ENCODE data around the gene IQCE.

DNA sequence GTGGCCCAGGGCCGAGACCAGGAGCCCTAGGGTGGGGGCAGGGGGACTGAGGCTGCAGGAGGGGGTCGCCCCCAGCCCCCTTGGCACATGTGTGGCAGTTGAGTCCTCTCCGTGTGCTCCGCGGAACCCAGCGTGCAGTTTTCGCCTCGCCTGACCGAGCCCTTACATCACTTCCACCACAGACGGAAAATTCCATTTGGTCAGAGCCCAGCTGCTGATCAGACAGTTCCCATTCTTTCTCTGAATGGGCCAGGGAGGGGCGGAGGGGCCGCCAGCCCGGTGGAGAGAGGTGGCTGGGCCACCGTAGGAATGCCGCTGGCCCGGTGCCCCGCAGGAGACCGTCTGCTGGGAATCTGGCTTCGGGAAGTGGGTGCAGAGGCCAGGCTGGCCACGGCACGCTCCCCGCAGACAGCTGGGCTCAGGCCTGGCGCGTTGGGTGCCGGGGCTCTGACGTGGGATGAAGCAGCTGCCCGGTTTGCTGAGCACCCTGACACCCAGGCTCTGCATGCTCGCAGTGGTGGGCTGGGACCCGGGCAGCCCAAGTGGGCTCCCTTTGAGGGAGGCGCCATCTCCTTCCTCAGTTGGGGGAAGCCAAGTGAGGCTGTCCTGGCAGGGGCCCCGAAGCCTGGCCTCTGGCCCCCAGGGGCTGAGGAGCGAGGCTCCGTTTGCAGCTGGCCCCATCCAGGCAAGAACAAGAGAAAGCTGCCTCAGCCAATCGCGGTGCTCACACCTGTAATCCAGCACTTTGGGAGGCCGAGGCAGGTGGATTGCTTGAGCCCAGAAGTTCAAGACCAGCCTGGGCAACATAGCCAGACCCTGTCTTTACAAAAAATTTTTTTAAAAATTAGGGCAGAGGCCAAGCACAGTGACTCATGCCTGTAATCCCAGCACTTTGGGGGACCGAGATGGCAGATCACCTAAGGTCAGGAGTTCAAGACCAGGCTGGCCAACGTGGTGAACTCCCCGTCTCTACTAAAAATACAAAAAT, 82.9 kb downstream of the IQCE start:
- TF ChIP-seq YY1 (IDR thresholded peaks at IDR 0.05; ENCODE audit: insufficient read depth, insufficient read length) (no peak), ZNF274 (IDR thresholded peaks at IDR 0.05; ENCODE audit: low read depth, low read length) (no peak), SUZ12 (IDR thresholded peaks at IDR 0.05; ENCODE audit: extremely low read depth, insufficient read depth, insufficient read length) (no peak)
